Stimulated activated naive CD8-positive, alpha-beta T cell treated with anti-CD3 and anti-CD28 coated beads, Interleukin-15, Interleukin-2, amounts not matched to agents 100 ng/mL and 50 ng/mL, for 24 hours (primary cell): ENCODE data around the gene EEF2KMT.
"Not testable (repeated sequence)": the region's sequence is repeated elsewhere in the genome, so short reads cannot be mapped to it uniquely, and the experiment has no call there.

Experiments
- H3K27ac Mint-ChIP-seq: one replicate; pipeline ENCODE4 v1.8.0; 2021; ENCODE audit warnings: mild to moderate bottlenecking, mixed read lengths
- H3K27me3 Mint-ChIP-seq: one replicate; pipeline ENCODE4 v1.8.0; 2021; ENCODE audit warnings: mixed read lengths
- H3K36me3 Mint-ChIP-seq: one replicate; pipeline ENCODE4 v1.8.0; 2021; ENCODE audit warnings: low read depth, mixed read lengths
- H3K4me1 Mint-ChIP-seq: one replicate; pipeline ENCODE4 v1.8.0; 2021; ENCODE audit warnings: low read depth, mixed read lengths
- H3K4me3 Mint-ChIP-seq: one replicate; pipeline ENCODE4 v1.8.0; 2021; ENCODE audit warnings: mild to moderate bottlenecking, mixed read lengths
- H3K9me3 Mint-ChIP-seq: one replicate; pipeline ENCODE4 v1.8.0; 2021; ENCODE audit warnings: mixed read lengths

Gene EEF2KMT

DNA sequence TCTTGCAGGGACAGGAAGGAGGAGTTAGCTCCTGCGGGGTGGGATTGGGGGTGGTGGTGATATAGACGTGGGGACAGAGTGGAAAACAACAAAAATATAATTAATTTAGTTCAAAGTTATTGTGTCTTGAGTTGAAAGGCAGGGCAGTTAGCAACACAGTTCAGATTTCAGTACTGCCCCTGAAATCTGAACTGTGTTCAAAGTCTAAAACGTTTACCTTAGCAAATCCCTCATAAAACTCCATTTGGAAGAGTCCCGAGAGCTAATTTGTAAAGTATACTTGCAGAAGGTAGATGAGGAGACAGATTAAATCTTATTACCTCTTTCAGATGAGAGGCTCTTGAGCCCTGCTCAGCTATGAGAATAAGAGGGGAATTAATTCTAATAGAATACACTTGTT lies 1.6 kb upstream of the EEF2KMT start:
- not testable (repeated sequence) for H3K27me3 Mint-ChIP-seq, H3K9me3 Mint-ChIP-seq, H3K27ac Mint-ChIP-seq, H3K36me3 Mint-ChIP-seq
- Mint-ChIP-seq H3K4me1 (peaks cover 25% of the 10 kb centered on the region), H3K4me3 (peak overlapping the region; percentile 74)

DNA sequence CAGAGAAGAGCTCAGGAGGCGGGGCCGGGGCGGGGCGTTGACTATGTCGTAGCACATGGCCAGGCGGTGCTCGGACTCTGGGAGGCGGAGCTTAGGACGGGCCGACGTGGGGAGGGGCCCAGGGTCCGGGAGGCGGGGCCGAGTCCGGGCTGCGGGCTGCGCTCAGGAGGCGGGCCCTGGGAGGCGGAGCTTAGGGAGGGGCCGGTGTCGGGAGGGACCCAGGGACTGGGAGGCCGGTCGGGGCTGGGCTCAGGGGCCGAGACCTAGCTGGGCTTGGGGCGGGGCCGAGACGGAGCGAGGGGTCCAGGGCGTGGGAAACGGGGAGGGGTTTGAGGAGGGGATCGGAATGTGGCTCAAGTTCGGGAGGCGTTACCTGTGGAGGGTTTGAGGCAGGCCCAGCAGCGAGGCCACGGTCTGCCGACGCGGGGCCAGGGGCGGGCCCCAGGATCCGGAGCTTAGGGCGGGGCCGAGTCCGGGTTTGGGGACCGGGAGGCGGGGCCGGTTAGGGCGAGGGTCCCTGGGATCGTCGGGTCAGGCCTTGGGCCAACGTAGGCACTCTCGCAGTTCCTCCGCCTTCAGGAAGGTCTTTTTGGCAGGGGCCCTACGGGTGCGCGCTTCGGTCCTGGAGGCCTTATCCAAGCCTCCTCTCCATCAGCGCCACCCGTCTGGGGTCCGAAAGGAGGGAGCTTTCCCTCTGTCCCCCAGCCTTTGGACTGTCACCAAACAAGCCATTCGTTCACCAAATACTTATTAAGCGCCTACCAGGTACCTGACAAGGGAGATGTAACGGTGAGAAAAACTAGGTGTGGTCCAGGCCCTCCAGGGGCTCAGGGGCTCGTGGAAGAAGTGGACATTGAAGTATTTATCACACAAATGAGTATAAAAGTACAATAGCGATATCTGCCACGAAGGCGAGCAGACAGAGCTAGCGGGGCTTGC lies 895 bp upstream of the EEF2KMT start:
- Mint-ChIP-seq H3K4me1 (peaks cover 25% of the 10 kb centered on the region), H3K4me3 (peak overlapping the region; percentile 92), H3K27ac (peak overlapping the region; percentile 82)
- not testable (repeated sequence) for H3K27me3 Mint-ChIP-seq, H3K36me3 Mint-ChIP-seq, H3K9me3 Mint-ChIP-seq

DNA sequence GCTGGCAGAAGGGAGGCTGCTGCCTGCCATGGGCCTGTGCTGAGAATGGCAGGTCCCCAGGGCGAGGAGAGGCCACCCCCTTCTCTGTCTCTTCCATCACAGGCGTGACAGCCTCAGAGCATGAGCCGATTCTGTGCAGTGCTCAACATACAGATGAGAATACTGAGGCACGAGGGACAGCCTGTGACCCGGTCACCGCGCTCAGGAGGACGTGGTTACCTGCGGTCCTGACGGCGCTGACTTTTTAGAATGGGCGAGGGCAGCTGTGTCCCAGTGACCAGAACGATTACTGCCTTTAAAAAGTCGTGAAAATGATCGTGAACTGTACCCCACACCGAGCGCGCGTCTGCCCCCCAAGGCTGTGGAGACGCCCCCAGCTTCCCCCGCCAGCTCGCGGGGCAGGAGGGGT lies 530 bp downstream of the EEF2KMT start:
- peak overlapping the region; percentile 92 for H3K4me3 Mint-ChIP-seq

GRCh38 chr16:5096437-5097060 lies 1.0 kb downstream of the EEF2KMT start:
- not testable (repeated sequence) for H3K9me3 Mint-ChIP-seq, H3K36me3 Mint-ChIP-seq, H3K27me3 Mint-ChIP-seq
- peak overlapping the region; percentile 71 for H3K27ac Mint-ChIP-seq
- peaks cover 32% of the 10 kb centered on the region for H3K4me1 Mint-ChIP-seq
- peak overlapping the region; percentile 92 for H3K4me3 Mint-ChIP-seq

More for the DNA sequence above, 530 bp downstream of the EEF2KMT start:
- H3K9me3 Mint-ChIP-seq, H3K36me3 Mint-ChIP-seq, H3K27me3 Mint-ChIP-seq: not testable (repeated sequence)
- Mint-ChIP-seq H3K27ac (peak overlapping the region; percentile 88), H3K4me1 (peaks cover 29% of the 10 kb centered on the region)

DNA sequence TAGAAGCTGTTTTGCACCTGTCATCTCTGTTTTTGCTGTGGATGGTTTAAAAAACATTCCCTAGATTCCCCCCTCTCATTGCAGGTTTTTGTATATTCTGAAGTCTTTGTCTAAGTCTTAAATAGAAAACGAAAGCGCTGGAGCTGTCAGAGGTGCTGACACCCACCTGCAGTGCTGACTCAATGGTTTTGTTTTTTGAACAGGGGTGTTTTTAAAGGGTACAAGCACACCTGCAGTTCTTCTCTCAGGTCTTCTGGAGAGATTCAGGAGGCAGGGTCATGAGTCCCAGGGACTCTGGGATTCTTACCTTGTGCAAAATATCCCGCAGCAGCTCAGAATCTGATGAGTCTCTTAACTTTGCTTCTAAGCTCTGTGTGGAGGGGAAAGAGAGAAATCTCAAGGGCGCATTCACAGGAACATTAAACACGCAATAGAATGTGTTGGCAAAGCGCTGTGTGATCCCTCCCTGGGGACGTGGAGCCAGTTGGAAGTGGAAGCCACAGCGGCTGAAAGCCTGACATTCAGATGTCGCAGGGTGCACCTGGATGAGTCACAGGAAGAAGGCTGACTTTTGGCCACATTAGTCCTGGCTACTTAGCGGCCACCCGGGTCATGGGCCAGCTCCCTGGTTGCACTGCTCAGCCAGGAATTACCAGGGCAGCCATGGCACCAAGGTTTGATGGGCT lies 2.3 kb downstream of the EEF2KMT start:
- H3K27me3 Mint-ChIP-seq, H3K4me3 Mint-ChIP-seq, H3K9me3 Mint-ChIP-seq, H3K36me3 Mint-ChIP-seq, H3K27ac Mint-ChIP-seq: not testable (repeated sequence)
- peaks cover 32% of the 10 kb centered on the region for H3K4me1 Mint-ChIP-seq

DNA sequence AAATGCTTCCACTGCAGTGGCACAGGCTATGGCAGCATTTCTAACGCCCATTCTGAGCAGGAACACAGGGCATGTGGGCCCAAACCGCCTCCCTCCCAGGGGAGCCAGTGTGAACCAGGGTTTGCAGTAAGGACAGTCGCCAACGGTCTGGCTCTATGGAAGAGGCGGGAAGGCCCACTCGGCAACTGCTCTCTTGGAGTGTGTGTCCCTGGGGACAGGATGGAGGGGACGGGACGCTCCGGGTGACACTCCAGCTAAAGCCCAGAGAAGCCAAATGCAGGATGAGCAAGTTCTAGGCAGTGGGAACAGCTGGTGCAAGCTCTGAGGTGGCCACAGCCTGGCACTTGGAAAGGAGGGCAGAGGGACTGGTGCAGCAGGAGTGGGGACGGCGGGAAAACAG lies 3.8 kb downstream of the EEF2KMT start:
- peaks cover 26% of the 10 kb centered on the region for H3K4me1 Mint-ChIP-seq
- H3K27ac Mint-ChIP-seq, H3K9me3 Mint-ChIP-seq, H3K27me3 Mint-ChIP-seq, H3K36me3 Mint-ChIP-seq, H3K4me3 Mint-ChIP-seq: not testable (repeated sequence)

DNA sequence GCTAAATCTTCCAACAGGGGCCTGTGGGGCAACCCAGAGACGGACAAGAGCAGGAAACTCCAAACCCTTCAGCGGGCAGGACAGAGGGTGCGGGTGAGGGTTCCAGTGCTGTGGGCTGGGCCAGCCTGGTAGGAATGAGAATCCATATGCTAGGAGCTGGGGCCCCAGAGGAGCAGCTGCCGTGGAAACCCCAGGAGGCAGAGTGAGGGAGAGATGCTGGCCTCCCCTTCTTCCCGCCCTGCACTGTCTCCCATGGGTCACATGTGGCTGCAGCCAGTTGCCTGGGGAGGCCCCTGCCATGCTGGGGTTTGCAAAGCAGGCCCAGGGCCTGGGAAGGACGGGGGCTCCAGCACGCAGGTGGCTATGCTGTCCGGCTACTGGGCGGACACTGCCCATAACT lies 4.5 kb downstream of the EEF2KMT start:
- not testable (repeated sequence) for H3K9me3 Mint-ChIP-seq, H3K27ac Mint-ChIP-seq, H3K36me3 Mint-ChIP-seq, H3K4me3 Mint-ChIP-seq, H3K27me3 Mint-ChIP-seq
- H3K4me1 Mint-ChIP-seq, result peaks cover 25% of the 10 kb centered on the region

- H3K4me3 Mint-ChIP-seq, H3K27me3 Mint-ChIP-seq, H3K9me3 Mint-ChIP-seq, H3K27ac Mint-ChIP-seq: not testable (repeated sequence)
- Mint-ChIP-seq H3K4me1 (peaks cover 18% of the 10 kb centered on the region), H3K36me3 (peaks cover 15% of the 10 kb centered on the region)
Measured at GRCh38 chr16:5090592-5090991, 7.0 kb downstream of the EEF2KMT start.

- not testable (repeated sequence) for H3K27ac Mint-ChIP-seq, H3K27me3 Mint-ChIP-seq, H3K9me3 Mint-ChIP-seq, H3K4me3 Mint-ChIP-seq
- Mint-ChIP-seq H3K4me1 (peaks cover 12% of the 10 kb centered on the region), H3K36me3 (peaks cover 21% of the 10 kb centered on the region)
Measured at GRCh38 chr16:5089911-5090555, 7.6 kb downstream of the EEF2KMT start.

DNA sequence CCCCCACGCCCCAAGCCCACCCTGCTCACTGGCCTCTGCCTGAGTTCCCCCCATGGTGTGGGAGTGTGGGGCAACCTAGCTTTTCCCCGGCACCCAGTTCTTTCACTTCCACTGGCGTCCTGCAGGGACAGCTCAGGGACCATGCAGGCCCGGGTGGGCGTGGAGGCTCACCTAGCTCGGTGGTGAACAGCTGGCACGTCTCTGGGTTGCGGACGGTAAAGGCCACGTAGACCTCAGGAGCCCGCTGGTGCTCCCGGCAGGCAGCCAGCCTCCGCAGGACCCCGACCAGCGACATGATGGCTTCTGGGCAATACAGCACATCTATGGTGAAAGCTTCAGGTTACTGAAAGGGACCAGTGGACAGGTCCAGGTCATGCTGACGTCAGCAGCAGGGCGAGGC lies 8.7 kb downstream of the EEF2KMT start:
- H3K27ac Mint-ChIP-seq, H3K9me3 Mint-ChIP-seq, H3K27me3 Mint-ChIP-seq, H3K4me3 Mint-ChIP-seq: not testable (repeated sequence)
- Mint-ChIP-seq H3K36me3 (peaks cover 28% of the 10 kb centered on the region), H3K4me1 (peaks cover 12% of the 10 kb centered on the region)

- H3K4me3 Mint-ChIP-seq, H3K27ac Mint-ChIP-seq, H3K27me3 Mint-ChIP-seq, H3K9me3 Mint-ChIP-seq: not testable (repeated sequence)
- Mint-ChIP-seq H3K36me3 (peaks cover 32% of the 10 kb centered on the region), H3K4me1 (peaks cover 12% of the 10 kb centered on the region)
Measured at GRCh38 chr16:5088086-5088790, 9.4 kb downstream of the EEF2KMT start.

DNA sequence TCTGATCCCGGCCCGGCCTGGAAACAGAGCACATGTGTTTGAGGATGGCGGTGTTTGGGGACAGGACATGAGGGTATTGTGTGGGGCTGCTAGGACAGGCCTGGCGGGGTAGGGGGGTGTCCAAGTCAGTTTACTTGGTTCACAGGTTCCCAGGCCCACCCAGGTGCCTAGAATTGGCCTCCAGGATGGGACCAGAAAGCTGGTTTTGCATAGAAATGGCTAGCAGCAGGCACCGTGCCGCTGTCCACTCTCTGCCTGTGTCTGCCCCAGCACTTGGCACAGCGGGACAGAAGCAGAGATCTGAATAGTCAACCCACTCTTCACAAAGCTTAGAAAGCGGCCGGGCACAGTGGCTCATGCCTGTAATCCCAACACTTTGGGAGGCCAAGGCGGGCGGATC lies 11.9 kb downstream of the EEF2KMT start:
- not testable (repeated sequence) for H3K9me3 Mint-ChIP-seq, H3K27ac Mint-ChIP-seq, H3K27me3 Mint-ChIP-seq, H3K4me1 Mint-ChIP-seq, H3K4me3 Mint-ChIP-seq
- peaks cover 29% of the 10 kb centered on the region for H3K36me3 Mint-ChIP-seq

DNA sequence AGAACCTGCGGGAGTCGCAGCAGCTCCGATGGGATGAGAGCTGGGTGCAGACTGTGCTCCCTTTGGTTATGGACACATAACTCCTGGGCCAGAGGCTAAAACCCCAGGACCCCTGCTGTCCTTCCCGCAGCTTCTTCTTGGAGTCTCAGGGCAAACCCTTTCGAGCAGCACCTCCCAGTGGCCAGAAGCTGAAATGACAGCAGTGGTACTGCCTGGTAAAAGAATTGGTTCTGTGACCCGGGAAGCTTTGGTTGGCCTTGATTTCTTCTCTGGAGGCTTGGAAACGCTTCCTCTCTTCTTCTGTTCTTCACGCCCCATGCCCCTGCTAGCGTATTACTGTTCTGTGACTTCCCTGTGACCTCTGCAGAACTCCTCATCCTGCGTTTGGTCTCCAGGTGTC lies 12.8 kb downstream of the EEF2KMT start:
- H3K27ac Mint-ChIP-seq, H3K4me1 Mint-ChIP-seq, H3K9me3 Mint-ChIP-seq, H3K27me3 Mint-ChIP-seq, H3K4me3 Mint-ChIP-seq: not testable (repeated sequence)
- peaks cover 29% of the 10 kb centered on the region for H3K36me3 Mint-ChIP-seq

DNA sequence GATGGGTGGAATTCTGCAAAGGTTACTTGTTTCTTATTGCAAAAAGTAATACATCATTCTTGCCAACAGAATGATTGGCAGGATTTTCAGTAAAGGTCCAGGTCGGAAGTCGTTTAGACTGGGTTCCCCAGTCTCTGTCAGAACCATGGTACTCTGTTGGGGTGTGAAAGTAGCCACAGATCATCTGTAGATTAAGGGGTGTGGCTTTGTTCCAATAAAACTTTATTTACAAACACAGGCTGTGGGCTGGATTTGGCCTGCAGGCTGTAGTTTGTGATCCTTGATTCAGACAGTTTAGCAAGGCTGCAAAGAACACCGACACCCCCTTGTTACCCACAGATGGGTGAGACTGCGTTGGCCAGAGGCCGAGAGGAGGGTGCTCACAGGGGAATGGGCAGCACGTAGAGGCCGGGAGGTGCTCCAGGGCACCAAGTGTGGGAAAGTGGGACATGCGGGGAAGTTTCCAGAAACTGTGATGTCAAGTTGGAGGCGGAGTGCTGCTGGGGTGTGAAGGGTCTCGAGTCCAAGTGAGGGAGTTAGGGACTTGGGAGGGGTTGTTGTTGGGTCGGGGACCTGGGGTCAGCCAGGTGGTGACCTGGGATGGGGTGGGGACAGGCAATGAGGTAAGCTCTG lies 13.4 kb downstream of the EEF2KMT start:
- H3K9me3 Mint-ChIP-seq, H3K27me3 Mint-ChIP-seq, H3K4me3 Mint-ChIP-seq, H3K4me1 Mint-ChIP-seq, H3K27ac Mint-ChIP-seq: not testable (repeated sequence)
- H3K36me3 Mint-ChIP-seq, result peaks cover 32% of the 10 kb centered on the region
